Measurements from ENCODE around the gene TSPAN8.
"Not testable (repeated sequence)": the region's sequence is repeated elsewhere in the genome, so short reads cannot be mapped to it uniquely, and the experiment has no call there.

Gene TSPAN8

DNA sequence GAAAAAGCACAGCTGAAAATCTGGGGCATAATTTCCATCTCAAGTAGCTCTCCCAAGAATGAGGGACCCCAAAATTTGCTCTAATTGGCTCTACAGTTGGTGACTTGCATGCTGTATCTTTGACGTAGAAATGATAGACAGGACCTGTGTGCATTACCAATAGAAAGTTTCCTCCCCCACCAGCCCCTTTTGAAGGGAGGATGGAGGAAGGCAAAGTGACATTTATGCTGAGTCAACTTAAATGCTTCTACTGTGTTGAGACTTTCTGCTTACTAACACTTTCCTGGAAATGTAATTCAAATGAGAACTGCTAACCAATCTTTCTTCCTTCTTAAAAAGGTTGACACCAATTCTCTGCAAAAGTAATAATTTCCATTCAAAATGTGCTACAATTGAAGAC lies 31.9 kb downstream of the TSPAN8 start:
- TF ChIP-seq, protein P1, sequence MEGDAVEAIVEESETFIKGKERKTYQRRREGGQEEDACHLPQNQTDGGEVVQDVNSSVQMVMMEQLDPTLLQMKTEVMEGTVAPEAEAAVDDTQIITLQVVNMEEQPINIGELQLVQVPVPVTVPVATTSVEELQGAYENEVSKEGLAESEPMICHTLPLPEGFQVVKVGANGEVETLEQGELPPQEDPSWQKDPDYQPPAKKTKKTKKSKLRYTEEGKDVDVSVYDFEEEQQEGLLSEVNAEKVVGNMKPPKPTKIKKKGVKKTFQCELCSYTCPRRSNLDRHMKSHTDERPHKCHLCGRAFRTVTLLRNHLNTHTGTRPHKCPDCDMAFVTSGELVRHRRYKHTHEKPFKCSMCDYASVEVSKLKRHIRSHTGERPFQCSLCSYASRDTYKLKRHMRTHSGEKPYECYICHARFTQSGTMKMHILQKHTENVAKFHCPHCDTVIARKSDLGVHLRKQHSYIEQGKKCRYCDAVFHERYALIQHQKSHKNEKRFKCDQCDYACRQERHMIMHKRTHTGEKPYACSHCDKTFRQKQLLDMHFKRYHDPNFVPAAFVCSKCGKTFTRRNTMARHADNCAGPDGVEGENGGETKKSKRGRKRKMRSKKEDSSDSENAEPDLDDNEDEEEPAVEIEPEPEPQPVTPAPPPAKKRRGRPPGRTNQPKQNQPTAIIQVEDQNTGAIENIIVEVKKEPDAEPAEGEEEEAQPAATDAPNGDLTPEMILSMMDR (conservative IDR thresholded peaks at IDR 0.05): no peak

DNA sequence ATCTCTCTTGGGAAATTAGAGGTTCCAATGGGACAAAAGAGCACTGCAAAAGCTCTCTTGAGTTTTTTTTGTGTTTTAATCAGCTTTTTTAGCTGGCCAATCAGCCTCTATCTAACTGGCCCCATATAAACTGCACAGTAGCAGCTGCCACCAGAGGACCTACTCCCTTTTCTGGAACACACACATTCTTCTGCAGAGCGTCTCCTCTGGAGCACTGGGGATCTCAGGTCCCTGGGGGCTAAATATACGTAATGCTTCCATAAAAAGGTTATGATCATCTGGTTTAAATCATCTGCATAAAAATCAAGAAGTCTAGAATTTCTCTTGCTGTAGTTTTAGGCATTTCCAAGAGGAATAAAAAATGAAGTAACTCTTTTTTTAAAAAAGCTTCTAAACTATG lies 32.3 kb downstream of the TSPAN8 start:
- H3K27ac ChIP-seq: no peak overlapping the region

More for the DNA sequence above, 31.9 kb downstream of the TSPAN8 start:
- H3K27ac ChIP-seq: no peak overlapping the region

DNA sequence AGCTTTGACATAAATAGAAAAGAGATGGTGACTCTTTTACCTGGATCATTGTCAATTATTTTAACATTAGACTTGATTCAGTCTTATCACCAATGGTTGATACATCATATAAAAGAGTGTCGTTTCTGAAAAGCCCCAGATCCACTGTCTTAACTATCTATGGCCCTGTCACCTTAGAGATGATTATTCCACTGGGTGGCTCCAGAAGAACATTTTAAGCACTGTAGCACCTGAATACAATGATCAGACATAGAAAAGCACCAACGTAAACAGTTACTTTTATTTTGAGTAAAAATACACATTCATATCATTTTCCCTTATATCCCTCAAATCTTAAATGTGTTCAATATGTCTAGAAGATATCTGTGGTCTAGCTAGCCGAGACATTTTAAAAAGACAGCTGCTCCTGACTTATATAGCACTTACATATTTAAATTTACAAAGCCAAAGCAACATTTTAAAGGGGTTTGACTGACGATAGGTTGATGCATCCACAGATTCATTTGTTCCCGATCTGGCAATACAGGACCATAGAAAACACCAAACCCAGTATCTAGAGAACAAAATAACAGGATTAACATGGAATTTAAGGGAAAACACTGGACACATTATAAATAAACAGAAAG lies 32.9 kb downstream of the TSPAN8 start:
- no peak overlapping the region for H3K27ac ChIP-seq
- TF ChIP-seq, protein P1 (conservative IDR thresholded peaks at IDR 0.05): no peak; the same call in 1 of the 2 replicates

More for the DNA sequence above, 32.3 kb downstream of the TSPAN8 start:
- TF ChIP-seq, protein P1 (conservative IDR thresholded peaks at IDR 0.05): peak; percentile 36; the same call in 1 of the 2 replicates

DNA sequence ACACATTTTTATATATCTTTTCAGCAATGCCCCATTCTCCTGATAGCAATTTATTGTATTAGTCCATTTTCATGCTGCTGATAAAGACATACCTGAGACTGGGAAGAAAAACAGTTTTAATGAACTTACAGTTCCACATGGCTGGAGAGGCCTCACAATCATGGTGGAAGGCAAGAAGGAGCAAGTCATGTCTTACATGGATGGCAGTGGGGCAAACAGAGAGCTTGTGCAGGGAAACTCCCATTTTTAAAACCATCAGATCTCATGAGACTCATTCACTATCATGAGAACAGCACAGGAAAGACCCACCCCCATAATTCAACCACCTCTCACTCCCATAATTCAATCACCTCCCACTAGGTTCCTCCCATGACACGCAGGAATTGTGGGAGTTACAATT lies 44.7 kb downstream of the TSPAN8 start:
- not testable (repeated sequence) for H3K27ac ChIP-seq

GRCh38 chr12:71109834-71110233 lies 48.0 kb downstream of the TSPAN8 start:
- TF ChIP-seq, protein P1 (conservative IDR thresholded peaks at IDR 0.05): no peak
- no peak overlapping the region for H3K27ac ChIP-seq

- TF ChIP-seq, protein P1 (conservative IDR thresholded peaks at IDR 0.05): no peak
- no peak overlapping the region for H3K27ac ChIP-seq
Observed at GRCh38 chr12:71108355-71108754, 49.4 kb downstream of the TSPAN8 start.

DNA sequence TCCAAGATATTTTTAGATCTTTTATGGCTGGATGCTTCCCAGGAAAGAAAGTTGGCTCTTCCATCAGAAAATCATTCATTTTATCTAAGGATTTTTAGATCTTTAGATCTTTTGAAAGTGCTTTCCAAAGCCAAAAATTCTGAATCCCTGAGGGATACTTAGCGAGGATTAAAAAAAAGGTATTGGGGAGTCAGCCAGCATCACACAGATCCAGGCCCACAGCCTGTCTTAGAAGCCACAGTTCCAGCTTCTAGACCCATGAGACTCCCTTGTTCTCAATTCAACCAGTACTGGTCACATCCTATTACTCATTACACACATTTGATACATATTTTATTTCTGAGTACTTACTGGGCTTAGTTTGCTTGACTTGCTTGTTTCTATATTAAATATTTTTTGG lies 49.9 kb downstream of the TSPAN8 start:
- TF ChIP-seq, protein P1 (conservative IDR thresholded peaks at IDR 0.05): no peak
- H3K27ac ChIP-seq: no peak overlapping the region

GRCh38 chr12:71105956-71106355 lies 51.8 kb downstream of the TSPAN8 start:
- TF ChIP-seq, protein P1 (conservative IDR thresholded peaks at IDR 0.05): no peak
- H3K27ac ChIP-seq: no peak overlapping the region

Data from VCaP (cell line).